Panc1 (cell line): ENCODE data around the gene SORL1-AS1.

Experiments used
- ATAC-seq: fragments of 200-7000 bp; cut with Tn5 transposase; 2 replicates; pipeline ENCODE4 v1.9.1; 2020; ENCODE audit warnings: mild to moderate bottlenecking, moderate library complexity
- BruUV-seq: library from RNA; stranded (reverse); fragments of 400-500 nt; replicated peaks from 2 replicates; lab custom pipeline; 2021; lab: Mats Ljungman, UMichigan
- CTCF ChIA-PET: fragments of 300-600 bp; sonication (Branson Sonifier 250); formaldehyde crosslinking; loops from one replicate; lab custom pipeline; 2022; ENCODE audit warnings: antibody characterized with exemption; lab: Charles Lee
- POLR2A ChIA-PET: fragments of 300-600 bp; sonication (Branson Sonifier 250); formaldehyde crosslinking; loops from one replicate; lab custom pipeline; 2022; ENCODE audit warnings: antibody characterized with exemption; lab: Charles Lee
- DNase-seq: peaks from one replicate; pipeline ENCODE4 v3.0.0-alpha.2; 2010; ENCODE audit warnings: low read depth, low spot score
- H3K27ac ChIP-seq: 2 replicates; pipeline ENCODE4 v1.5.1; 2011; ENCODE audit warnings: mild to moderate bottlenecking, low read length, inconsistent platforms
- H3K27me3 ChIP-seq: fragments of 200-500 bp; sonication (Bioruptor generic); 2 replicates; pipeline ENCODE4 v1.6.0; 2014; ENCODE audit warnings: low read length, inconsistent platforms; ENCODE audit not compliant: control insufficient read depth, insufficient read depth
- H3K36me3 ChIP-seq: fragments of 200-500 bp; sonication (Bioruptor generic); 2 replicates; pipeline ENCODE4 v1.5.1; 2014; ENCODE audit warnings: inconsistent platforms, mild to moderate bottlenecking, low read length, moderate library complexity; ENCODE audit not compliant: control insufficient read depth, insufficient read depth
- H3K4me1 ChIP-seq: 2 replicates; pipeline ENCODE4 v1.5.1; 2011; ENCODE audit warnings: inconsistent platforms, mild to moderate bottlenecking, low read length, moderate library complexity; ENCODE audit not compliant: control insufficient read depth, insufficient read depth
- H3K4me3 ChIP-seq, 2 experiments: 2 replicates each; pipeline ENCODE4 v1.5.1; 2011 to 2012; ENCODE audit warnings: low read depth in 2 of 2, low read length in 2 of 2, mild to moderate bottlenecking in 2 of 2, inconsistent platforms in 1 of 2, moderate library complexity in 1 of 2
- H3K9me3 ChIP-seq: fragments of 200-500 bp; sonication (Bioruptor generic); 2 replicates; pipeline ENCODE4 v1.5.1; 2014; ENCODE audit warnings: low read depth, mild to moderate bottlenecking, inconsistent platforms, low read length, moderate library complexity; ENCODE audit not compliant: control insufficient read depth, insufficient read depth
- POLR2AphosphoS5 ChIP-seq: IDR thresholded peaks from 2 replicates; pipeline ENCODE4 v1.6.1; 2012; ENCODE audit warnings: mild to moderate bottlenecking, low read depth, low read length, moderate library complexity
- SIN3A ChIP-seq: IDR thresholded peaks from 2 replicates; pipeline ENCODE4 v1.6.1; 2012; ENCODE audit warnings: low read depth, mild to moderate bottlenecking, low read length, moderate library complexity, borderline replicate concordance; ENCODE audit not compliant: insufficient read depth
- TCF7L2 ChIP-seq: IDR thresholded peaks from 2 replicates; pipeline ENCODE4 v1.6.1; 2011; ENCODE audit warnings: mild to moderate bottlenecking, low read depth, low read length, inconsistent platforms
- in situ Hi-C: cut with HindIII; loops from 2 replicates; pipeline ENCODE4 v1.10.0; 2016; ENCODE audit warnings: low sequenced_read_pairs, low pct_unique_long_range_greater_than_20kb
- intact Hi-C: fragments of 100-400 bp; cut with micrococcal nuclease; formaldehyde crosslinking; loops from one replicate; pipeline ENCODE4 v1.10.0; 2022; ENCODE audit not compliant: unreplicated experiment
- TF ChIP-seq, protein P1 (sequence below), 2 experiments: IDR thresholded peaks; 2 replicates each; pipeline ENCODE4 v1.6.1; 2011 to 2012; ENCODE audit warnings: low read depth in 2 of 2, control low read depth in 1 of 2, low read length in 1 of 2, mild to moderate bottlenecking in 1 of 2, moderate library complexity in 1 of 2; ENCODE audit not compliant: insufficient read depth in 1 of 2
- TF ChIP-seq, protein P2 (sequence below): fragments of 450-650 bp; IDR thresholded peaks from 2 replicates; pipeline ENCODE4 v1.5.1; 2017; ENCODE audit warnings: mild to moderate bottlenecking

Gene SORL1-AS1

GRCh38 chr11:121441521-121441920 is 11.2 kb downstream of the SORL1-AS1 start:
- Histone ChIP-seq H3K4me1 (no peaks in the 10 kb centered on the region), H3K4me3 (no peak overlapping the region), H3K27me3 (no peaks in the 10 kb centered on the region; the same call in 1 of the 2 replicates), H3K9me3 (no peaks in the 10 kb centered on the region), H3K36me3 (no peaks in the 10 kb centered on the region), H3K27ac (no peak overlapping the region)
- in situ Hi-C loops (no loop called here), intact Hi-C loops (no loop called here)
- DNase-seq (no peak), ATAC-seq (no peak)
- POLR2A ChIA-PET: no interaction called here
- CTCF ChIA-PET: no interaction called here
- TF ChIP-seq, protein P1, sequence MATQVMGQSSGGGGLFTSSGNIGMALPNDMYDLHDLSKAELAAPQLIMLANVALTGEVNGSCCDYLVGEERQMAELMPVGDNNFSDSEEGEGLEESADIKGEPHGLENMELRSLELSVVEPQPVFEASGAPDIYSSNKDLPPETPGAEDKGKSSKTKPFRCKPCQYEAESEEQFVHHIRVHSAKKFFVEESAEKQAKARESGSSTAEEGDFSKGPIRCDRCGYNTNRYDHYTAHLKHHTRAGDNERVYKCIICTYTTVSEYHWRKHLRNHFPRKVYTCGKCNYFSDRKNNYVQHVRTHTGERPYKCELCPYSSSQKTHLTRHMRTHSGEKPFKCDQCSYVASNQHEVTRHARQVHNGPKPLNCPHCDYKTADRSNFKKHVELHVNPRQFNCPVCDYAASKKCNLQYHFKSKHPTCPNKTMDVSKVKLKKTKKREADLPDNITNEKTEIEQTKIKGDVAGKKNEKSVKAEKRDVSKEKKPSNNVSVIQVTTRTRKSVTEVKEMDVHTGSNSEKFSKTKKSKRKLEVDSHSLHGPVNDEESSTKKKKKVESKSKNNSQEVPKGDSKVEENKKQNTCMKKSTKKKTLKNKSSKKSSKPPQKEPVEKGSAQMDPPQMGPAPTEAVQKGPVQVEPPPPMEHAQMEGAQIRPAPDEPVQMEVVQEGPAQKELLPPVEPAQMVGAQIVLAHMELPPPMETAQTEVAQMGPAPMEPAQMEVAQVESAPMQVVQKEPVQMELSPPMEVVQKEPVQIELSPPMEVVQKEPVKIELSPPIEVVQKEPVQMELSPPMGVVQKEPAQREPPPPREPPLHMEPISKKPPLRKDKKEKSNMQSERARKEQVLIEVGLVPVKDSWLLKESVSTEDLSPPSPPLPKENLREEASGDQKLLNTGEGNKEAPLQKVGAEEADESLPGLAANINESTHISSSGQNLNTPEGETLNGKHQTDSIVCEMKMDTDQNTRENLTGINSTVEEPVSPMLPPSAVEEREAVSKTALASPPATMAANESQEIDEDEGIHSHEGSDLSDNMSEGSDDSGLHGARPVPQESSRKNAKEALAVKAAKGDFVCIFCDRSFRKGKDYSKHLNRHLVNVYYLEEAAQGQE (IDR thresholded peaks at IDR 0.05; ENCODE audit: insufficient read depth in 1 of 2, low read depth in 2 of 2, low read length in 1 of 2): no peak
- no peak for TF ChIP-seq POLR2AphosphoS5
- no peak for TF ChIP-seq SIN3A
- TF ChIP-seq, protein P2, sequence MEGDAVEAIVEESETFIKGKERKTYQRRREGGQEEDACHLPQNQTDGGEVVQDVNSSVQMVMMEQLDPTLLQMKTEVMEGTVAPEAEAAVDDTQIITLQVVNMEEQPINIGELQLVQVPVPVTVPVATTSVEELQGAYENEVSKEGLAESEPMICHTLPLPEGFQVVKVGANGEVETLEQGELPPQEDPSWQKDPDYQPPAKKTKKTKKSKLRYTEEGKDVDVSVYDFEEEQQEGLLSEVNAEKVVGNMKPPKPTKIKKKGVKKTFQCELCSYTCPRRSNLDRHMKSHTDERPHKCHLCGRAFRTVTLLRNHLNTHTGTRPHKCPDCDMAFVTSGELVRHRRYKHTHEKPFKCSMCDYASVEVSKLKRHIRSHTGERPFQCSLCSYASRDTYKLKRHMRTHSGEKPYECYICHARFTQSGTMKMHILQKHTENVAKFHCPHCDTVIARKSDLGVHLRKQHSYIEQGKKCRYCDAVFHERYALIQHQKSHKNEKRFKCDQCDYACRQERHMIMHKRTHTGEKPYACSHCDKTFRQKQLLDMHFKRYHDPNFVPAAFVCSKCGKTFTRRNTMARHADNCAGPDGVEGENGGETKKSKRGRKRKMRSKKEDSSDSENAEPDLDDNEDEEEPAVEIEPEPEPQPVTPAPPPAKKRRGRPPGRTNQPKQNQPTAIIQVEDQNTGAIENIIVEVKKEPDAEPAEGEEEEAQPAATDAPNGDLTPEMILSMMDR: no peak
- no peak for TF ChIP-seq TCF7L2
- no TSS peak for BruUV-seq

DNA sequence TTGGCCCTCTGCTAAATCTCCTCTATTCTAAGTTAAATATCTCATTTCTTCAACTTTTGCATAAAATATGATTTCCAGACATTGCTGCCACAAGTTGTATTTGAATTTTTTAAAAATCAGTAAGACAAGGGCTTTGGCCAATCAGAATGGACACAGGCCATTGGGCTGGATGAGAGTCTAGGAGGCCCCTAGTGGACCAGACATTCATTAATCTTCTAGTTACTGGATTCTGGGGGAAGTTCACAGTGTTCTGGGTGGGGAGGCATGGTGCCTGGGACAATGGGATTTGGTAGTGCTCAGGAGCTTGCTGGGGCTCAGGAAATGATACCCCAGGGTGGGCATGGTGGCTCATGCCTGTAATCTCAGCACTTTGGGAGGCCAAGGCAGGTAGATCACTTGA is 13.0 kb downstream of the SORL1-AS1 start:
- H3K36me3 ChIP-seq: no peaks in the 10 kb centered on the region
- no peak overlapping the region for H3K4me3 ChIP-seq
- in situ Hi-C loops: no loop called here
- ATAC-seq (no peak), DNase-seq (no peak)
- TF ChIP-seq SIN3A (no peak), POLR2AphosphoS5 (no peak)
- TF ChIP-seq, protein P1 (IDR thresholded peaks at IDR 0.05; ENCODE audit: insufficient read depth in 1 of 2, low read depth in 2 of 2, low read length in 1 of 2): no peak
- intact Hi-C loops: no loop called here
- no peaks in the 10 kb centered on the region for H3K9me3 ChIP-seq
- no TSS peak for BruUV-seq
- H3K4me1 ChIP-seq: no peaks in the 10 kb centered on the region
- ChIA-PET CTCF (no interaction called here), POLR2A (no interaction called here)
- no peak overlapping the region for H3K27ac ChIP-seq
- no peaks in the 10 kb centered on the region; the same call in 1 of the 2 replicates for H3K27me3 ChIP-seq
